ENCODE data around the gene CHAD. TPM values are rescaled to one million over a fixed set of nuclear protein-coding genes. Genes with fewer than 3 reads are reported as not detected.
"Not testable (repeated sequence)": the region's sequence is repeated elsewhere in the genome, so short reads cannot be mapped to it uniquely, and the experiment has no call there.

The CHAD gene
- total RNA-seq, 1 donor from 2014 or later: not detected

GRCh38 chr17:50424246-50424995 lies 44.3 kb downstream of the CHAD start:
- intact Hi-C loops (cut with DNase I): no loop called here
- no peak for DNase-seq (ENCODE audit: low spot score)
- ATAC-seq: no peak

DNA sequence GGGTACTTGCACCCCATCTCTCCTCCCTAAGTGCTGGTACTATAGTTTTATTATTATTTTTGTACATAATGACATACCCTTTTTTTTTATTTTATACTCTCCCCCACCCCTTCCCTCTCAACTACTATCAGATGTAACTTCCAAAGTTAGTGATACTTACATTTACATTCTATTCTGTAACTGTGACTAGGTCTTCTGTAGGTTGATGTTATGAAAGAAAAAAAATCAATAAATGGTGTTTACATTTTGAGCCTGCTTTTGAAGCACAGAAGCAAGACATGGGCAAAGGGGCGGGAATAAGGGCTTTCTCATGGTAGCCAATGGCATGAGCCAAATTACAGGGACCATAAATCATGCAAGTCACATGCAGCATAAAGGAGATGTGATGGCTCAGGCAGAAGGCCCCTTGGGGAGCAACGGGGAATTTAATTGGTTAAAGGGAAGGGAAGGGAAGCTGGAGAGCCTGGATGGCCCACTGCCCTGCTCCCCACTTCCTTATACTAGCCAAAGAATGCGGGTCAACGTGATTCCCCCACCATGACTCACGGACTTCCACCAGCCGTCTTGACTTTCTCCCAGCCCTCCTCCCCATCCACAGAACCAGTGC lies 45.0 kb downstream of the CHAD start:
- ATAC-seq: no peak
- no peak for DNase-seq (ENCODE audit: low spot score)
- intact Hi-C loops (cut with DNase I): no loop called here

DNA sequence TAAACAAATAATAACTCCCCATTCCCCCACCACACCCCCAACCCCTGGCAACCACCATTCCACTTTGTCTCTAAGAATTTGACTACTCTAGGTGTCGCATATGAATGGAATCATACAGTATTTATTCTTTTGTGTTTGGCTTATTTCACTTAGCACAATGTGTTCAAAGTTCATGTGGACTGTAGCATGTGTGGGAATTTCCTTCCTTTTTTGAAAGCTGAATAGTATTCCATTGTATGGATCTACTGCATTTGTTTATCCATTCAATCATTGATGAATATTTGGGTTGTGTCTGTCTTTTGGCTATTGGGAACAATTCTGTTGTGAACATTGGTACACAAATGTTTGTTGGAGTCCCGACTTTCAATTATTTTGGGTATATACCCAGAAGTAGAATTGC lies 45.9 kb downstream of the CHAD start:
- ATAC-seq (no peak), DNase-seq (ENCODE audit: low spot score) (no peak)
- intact Hi-C loops (cut with DNase I): no loop called here

- ATAC-seq: peak; percentile 43
- DNase-seq (ENCODE audit: low spot score): no peak
- intact Hi-C loops (cut with DNase I): no loop called here
Measured at GRCh38 chr17:50421308-50422051, 47.2 kb downstream of the CHAD start.

GRCh38 chr17:50420419-50421112 lies 48.1 kb downstream of the CHAD start:
- ATAC-seq (peak; percentile 75), DNase-seq (ENCODE audit: low spot score) (no peak)
- intact Hi-C loops (cut with DNase I): no loop called here

DNA sequence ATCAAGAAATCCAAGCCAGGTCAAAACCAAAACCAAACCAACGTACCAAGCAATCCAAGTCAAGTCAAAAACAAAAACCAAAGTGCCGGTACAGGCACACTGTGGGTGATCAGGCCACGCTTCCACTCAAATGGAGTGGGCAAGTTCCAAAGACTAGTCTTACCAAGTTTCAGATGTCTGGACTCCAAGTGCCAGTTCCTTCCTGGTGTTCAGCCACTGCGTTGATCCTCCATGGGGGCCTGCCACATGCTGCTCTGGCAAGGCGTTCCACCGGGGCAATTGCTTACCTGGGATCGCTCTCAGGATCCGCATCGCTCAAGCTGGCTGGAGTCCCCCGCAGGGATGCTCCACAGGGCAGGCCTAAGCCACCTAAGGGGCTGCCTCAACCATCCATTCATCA lies 49.1 kb downstream of the CHAD start:
- ATAC-seq; DNase-seq (ENCODE audit: low spot score); intact Hi-C loops (cut with DNase I): not testable (repeated sequence)

DNA sequence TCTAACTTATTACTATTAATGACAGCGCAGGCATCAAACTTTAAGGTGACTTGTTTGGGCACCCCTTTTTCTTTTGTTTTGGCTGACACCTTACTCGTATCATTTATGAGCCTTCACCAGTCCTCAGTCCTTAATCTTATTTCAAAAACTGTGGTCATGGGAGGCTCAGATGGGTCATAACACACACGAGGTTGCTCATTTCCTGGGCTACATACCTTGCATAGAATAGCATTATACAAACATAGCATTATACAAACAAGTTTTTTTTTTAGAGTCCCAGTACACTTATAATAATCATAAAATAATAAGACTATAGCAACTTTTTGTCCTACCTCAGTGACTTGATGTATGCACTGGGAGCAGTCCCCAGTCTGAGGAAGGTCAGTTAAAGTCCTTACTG lies 53.9 kb downstream of the CHAD start:
- no peak for ATAC-seq
- intact Hi-C loops (cut with DNase I): no loop called here
- no peak for DNase-seq (ENCODE audit: low spot score)

Other genes with a start within 250 kb of the CHAD start
- 0.53 TPM for gene TMEM92, start 194.4 kb downstream of the CHAD start, total RNA-seq
- 20.0 TPM for gene XYLT2, start 122.8 kb downstream of the CHAD start, total RNA-seq
- 41.2 TPM for gene MRPL27, start 95.7 kb downstream of the CHAD start, total RNA-seq
- 1.5 TPM for gene EME1, start 95.7 kb downstream of the CHAD start, total RNA-seq
- 33.6 TPM for gene LRRC59, start 71.4 kb downstream of the CHAD start, total RNA-seq
- gene ACSF2, start 42.7 kb downstream of the CHAD start, total RNA-seq: 37.8 TPM
- 33.3 TPM for gene RSAD1, start 10.0 kb upstream of the CHAD start, total RNA-seq
- 3.3 TPM for gene MYCBPAP, start 39.6 kb upstream of the CHAD start, total RNA-seq
- 0.27 TPM for gene EPN3, start 63.9 kb upstream of the CHAD start, total RNA-seq
- gene SPATA20, start 78.3 kb upstream of the CHAD start, total RNA-seq: 37.5 TPM
- 0.36 TPM for gene CACNA1G, start 91.8 kb upstream of the CHAD start, total RNA-seq
- 5.4 TPM for gene ABCC3, start 166.0 kb upstream of the CHAD start, total RNA-seq
- gene ANKRD40, start 239.0 kb upstream of the CHAD start, total RNA-seq: 106 TPM